RKO (cell line): ENCODE results near the gene TLCD5.

Source experiments
- DNase-seq: peaks from one replicate; pipeline ENCODE4 v3.0.0-alpha.2; 2016; ENCODE audit warnings: low spot score

Gene TLCD5

DNA sequence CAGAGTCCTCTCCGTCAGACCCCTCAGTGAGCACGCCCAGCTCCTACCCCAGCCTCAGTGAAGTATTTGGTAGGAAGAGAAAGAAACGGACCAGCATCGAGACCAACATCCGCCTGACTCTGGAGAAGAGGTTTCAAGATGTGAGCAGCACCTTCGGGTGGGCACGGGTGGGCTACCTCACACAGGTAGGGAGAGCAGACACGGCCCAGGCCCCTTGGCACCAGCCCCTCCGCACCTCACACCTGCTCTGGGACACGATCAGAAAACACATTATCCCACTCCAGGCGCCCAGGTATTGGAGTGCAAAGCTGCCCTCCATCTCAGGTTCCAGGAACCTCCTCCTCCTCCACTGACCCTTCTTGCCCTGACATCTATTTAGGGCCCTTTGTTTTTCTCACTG lies 17.6 kb upstream of the TLCD5 start:
- no peak for DNase-seq

- no peak for DNase-seq
These were observed 17.0 kb upstream of the TLCD5 start for GRCh38 chr11:120308081-120308480.

DNA sequence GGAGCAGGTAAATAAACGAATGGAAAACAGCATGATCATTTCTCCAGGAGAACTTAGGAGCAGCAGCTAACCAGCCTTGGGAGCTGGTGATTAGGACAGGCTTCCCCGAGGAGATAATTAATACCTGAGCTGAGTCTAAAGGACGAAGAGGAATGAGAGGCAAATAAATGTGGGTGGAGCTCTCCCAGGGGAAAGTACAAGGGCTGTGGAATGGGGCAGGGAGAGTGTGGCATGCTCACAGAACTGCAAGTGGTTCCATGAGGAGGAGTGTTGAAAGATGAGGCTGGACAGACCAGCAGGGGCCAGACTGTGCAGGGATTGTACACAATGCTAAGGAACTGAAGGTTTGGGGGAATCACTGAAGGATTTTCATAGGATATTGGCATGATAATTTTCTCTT lies 14.2 kb upstream of the TLCD5 start:
- DNase-seq, result no peak

DNA sequence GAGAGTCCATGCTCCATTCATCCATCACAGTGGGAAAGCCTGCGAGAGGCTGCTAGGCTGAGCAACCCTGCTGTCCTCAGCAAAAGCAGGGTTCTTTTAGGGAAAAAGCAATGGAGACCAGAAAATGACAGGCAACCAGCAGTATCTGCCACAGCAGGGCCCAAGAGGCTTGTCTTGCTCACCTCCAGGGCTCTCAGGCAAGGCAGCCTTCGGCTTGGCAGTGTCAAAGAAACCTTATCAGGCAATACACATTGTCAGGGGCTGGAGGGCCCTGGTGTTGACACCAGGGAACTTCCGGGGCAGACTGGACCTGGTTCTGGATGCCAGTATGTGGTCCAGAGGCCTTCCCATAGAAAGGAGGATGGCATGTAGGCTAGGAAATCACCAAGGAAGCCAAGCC lies 10.2 kb upstream of the TLCD5 start:
- no peak for DNase-seq

- no peak for DNase-seq
These were observed 8.0 kb upstream of the TLCD5 start for GRCh38 chr11:120316880-120317688.

- no peak for DNase-seq
These were observed 7.2 kb upstream of the TLCD5 start for GRCh38 chr11:120317689-120318480.

DNA sequence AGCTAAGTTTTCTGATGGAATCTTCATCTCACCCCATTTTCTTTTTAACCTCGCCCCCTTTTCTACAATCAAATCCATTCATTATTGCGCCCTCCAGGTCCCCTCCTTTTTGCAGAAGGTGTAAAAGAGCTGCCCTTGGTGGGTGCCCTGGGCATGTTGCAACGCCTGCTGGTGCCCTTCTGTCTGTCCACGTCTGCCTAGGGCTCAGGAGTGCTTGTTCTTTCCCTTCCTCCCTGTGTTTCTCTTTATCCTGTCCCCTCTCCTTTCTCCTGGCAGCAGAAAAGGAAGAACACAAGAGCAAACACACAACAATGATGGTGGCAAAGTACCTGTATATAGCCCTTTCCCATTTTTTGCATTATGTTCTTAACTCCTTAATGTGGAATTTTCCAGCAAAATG lies 6.2 kb upstream of the TLCD5 start:
- DNase-seq, result no peak

GRCh38 chr11:120326228-120326627 lies 1.1 kb downstream of the TLCD5 start:
- peak; percentile 66 for DNase-seq

GRCh38 chr11:120326845-120327281 lies 1.8 kb downstream of the TLCD5 start:
- DNase-seq, result peak; percentile 59

- no peak for DNase-seq
These were observed 2.2 kb downstream of the TLCD5 start for GRCh38 chr11:120327311-120327710.

GRCh38 chr11:120329556-120329955 lies 4.5 kb downstream of the TLCD5 start:
- DNase-seq, result no peak

DNA sequence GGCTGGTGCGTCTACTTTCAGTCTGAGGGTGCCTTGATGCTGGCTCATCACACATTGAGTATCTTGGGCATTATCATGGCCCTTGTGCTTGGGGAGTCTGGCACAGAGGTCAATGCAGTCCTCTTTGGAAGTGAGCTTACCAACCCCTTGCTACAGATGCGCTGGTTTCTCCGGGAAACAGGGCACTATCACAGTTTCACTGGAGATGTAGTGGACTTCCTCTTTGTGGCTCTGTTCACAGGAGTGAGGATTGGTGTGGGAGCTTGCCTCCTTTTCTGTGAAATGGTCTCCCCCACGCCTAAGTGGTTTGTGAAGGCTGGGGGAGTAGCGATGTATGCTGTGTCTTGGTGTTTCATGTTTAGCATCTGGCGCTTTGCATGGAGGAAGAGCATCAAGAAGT lies 4.9 kb downstream of the TLCD5 start:
- no peak for DNase-seq

DNA sequence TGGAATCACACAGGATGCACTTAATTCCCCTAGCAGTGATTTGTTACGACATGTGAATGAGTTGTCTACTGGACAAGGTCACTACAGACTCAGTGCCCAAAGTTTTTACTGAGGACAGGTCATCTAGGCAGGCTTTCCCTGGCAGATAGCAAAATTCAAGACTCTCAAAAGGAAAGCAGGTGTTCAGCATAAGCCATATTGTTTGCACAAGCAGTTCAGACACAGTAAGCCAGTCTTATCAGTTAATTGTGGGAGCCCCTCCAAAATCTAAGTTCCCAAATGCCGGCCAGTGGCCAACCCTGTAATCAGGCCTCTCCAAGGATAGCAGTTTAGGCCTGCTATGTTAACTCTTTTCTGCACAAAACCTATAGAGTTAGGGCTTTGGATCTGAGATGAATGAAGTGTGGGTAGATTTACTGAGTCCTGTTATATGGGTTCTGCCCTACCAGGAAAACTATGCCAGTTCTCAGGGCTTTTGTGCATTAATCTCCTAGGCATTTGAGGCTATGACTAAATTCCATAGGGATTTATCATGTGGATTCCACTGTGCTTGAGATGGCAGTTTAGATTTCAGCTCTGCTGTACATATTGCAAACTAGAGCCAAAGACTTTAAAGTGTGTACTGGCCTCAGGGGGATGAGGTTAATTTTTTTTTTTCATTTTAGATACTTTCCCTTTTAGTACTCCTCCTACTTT lies 6.3 kb downstream of the TLCD5 start:
- peak; percentile 83 for DNase-seq

DNA sequence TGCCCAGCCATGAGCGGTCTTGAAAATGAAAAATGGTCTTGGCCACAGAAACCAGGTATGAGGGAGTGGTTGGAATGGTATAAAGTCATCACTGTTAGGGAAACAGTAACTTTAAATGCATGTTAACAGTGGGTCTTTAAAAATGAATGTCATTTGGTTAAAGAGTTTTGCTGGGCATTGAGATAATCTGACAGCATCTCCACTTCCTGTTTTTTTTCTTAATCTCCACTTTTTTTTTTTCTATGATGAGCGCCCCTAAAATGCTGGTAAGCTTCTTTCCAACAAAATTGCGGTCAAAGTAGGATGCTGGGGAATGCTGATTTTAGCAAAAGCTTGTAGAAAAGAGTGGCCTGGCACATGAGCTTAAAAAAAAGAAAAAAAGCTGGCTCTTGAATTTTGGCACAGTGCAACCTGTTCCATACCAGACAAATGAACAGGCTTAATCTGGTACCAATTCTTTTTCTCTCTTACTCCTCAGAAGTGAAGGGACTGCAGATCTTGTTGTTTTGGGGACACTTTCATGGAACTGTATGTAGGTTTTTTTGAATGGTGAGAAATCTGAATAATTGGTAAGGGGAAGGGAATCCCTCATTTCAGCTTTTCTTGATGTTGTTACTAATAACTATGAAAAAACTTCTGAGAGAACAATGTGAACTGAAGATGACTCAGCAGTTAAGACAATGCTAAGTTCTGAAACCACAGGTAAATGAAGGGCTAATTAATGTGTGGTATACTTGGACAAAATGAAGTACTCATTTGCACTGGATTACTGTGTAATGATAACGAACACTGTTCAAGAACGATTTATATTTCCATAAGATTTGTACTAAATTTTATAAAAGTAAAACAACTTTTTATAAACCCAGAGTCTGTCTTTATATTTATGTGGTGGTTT lies 8.0 kb downstream of the TLCD5 start:
- DNase-seq, result no peak

DNA sequence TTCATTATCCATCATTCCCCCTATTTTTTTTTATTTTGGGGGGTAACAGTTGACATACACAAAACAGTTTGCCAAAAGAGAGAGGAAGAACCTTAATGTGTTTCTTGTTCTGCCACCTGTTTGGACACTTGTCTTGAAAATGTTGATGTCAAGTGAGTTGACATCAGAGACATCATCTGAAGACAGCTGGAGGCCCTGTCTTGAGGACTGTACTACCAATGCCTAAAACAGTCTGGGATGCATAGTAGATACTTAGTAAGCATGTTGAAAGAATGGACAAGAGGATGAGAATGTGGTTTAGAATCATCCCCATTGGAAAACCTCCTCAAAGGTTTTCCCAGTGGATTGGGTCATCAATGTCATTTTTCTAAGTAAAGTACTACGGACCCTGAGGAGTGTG lies 8.7 kb downstream of the TLCD5 start:
- DNase-seq, result no peak

DNA sequence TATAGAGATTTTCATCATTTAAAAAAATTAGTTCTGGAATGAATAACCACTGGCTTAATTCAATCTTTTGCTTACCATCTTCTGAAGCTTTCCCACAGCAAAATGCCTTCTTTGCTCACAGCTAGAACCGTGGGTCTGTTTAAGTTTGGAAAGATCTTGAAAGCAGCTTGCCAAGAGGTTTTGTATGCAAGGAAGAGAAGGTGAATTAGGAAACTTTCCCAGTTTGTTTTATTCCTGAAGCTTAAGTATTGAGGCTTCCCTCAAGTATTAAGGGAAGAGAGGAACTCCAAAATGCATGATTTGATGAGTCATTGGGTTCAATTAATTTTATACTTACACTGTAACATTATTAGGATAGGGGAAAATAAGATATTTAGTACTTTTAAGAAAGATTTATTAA lies 9.2 kb downstream of the TLCD5 start:
- no peak for DNase-seq

- DNase-seq, result peak; percentile 88
These were observed 9.9 kb downstream of the TLCD5 start for GRCh38 chr11:120334894-120335462.

GRCh38 chr11:120335556-120335907 lies 10.4 kb downstream of the TLCD5 start:
- no peak for DNase-seq

DNA sequence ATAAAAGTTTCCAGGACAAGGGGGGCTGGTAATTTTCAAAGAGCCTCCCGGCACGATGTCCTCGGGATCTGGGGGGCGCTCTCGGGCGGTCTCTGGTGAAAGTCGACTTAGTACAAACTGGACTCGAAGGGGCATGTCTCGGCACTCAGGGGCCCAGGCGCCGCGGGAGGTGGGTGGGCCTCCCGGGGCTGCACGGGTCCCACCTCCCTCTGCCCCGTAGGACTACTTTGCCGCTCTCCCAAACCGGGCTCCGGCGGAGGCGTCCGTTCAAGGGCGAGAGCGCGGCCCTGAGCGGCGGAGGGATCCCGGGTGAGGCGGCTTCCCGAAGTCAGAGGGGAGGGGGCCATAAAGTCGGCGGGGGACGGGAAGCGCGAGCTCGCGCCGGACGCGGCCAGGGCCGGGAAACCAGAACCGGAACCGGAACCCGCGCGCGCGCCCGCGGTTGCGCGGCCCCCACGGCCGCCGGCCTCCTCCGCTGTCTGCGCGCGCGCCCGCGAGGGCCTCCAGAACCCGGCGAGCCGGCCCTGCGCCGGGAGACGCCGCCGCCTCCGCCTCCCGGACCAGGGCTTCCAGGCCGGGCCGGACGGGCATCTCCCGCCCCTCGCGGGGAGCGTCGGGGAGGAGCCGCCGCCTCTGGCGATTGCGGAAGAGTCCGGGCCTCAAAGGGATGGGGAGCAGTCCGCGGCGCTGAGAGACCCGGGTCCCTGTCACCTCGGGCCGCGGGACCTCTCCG lies 11.0 kb downstream of the TLCD5 start, which contains the start of gene ARHGEF12:
Gene ARHGEF12 (plus strand): TSS at position 506 of the 733 bp plus-strand sequence. CDS start 831 bp downstream, outside the sequence.
- peak; percentile 96 for DNase-seq

DNA sequence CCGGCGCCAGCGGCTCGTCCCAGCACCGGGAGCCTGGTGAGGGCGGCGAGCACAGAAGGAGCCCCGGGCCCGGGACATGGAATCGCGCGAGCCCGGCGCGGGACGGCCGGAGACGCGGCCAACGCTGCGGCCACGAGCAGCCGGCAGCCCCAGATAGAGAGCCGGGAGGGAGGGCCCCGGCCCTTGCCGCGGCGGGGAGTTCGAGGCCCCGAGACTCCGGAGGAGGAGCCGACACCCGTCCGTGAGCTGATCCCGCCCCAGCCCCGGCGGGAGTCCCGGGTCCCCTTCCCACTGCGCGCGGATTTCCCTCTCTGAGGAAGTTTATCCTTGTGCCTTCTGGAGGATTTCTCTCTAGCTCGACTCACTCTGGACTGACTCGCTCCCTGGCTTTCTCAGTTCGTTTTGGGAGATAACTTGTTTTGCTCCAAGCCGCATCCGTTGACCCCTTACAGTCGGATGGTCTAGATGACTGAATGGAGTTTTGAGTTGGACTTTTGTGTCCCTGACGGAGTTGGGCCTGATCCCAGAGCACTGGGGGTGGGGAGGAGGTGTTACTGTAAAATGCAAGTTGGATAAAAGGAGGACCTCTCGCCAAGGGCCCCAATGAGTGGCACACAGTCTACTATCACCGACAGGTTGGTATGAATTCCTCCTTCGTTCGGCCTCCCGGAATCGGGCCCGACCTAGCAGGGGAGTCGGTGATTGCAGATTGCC lies 11.7 kb downstream of the TLCD5 start:
- peak; percentile 55 for DNase-seq
